GM19455 (cell line): Measurements from ENCODE around the gene NAV2.

ENCODE experiments used
- ATAC-seq: cut with Tn5 transposase; IDR thresholded peaks from one replicate; pipeline ENCODE4 v1.9.1; 2021; ENCODE audit not compliant: unreplicated experiment

NAV2 gene

GRCh38 chr11:20048246-20048645 lies 335.6 kb downstream of the NAV2 start:
- no peak for ATAC-seq

GRCh38 chr11:20048707-20049106 lies 336.1 kb downstream of the NAV2 start:
- ATAC-seq, result no peak

GRCh38 chr11:20049231-20049630 lies 336.6 kb downstream of the NAV2 start:
- ATAC-seq, result no peak

GRCh38 chr11:20050048-20050447 lies 337.4 kb downstream of the NAV2 start:
- no peak for ATAC-seq

- ATAC-seq, result no peak
Observed at GRCh38 chr11:20050551-20051333, 338.1 kb downstream of the NAV2 start.

- ATAC-seq, result no peak
Observed at GRCh38 chr11:20051469-20052399, 339.1 kb downstream of the NAV2 start.

GRCh38 chr11:20053572-20053971 lies 340.9 kb downstream of the NAV2 start:
- ATAC-seq, result no peak

GRCh38 chr11:20054584-20054983 lies 341.9 kb downstream of the NAV2 start:
- no peak for ATAC-seq

GRCh38 chr11:20055312-20055711 lies 342.7 kb downstream of the NAV2 start:
- ATAC-seq, result no peak

- ATAC-seq, result no peak
Observed at GRCh38 chr11:20056109-20056949, 343.7 kb downstream of the NAV2 start.

- no peak for ATAC-seq
Observed at GRCh38 chr11:20056950-20057943, 344.6 kb downstream of the NAV2 start.

GRCh38 chr11:20058749-20059458 lies 346.3 kb downstream of the NAV2 start:
- no peak for ATAC-seq

- ATAC-seq, result no peak
Observed at GRCh38 chr11:20059587-20060021, 347.0 kb downstream of the NAV2 start.

- ATAC-seq, result no peak
Observed at GRCh38 chr11:20060181-20060580, 347.5 kb downstream of the NAV2 start.

- no peak for ATAC-seq
Observed at GRCh38 chr11:20060647-20061205, 348.1 kb downstream of the NAV2 start.

- ATAC-seq, result no peak
Observed at GRCh38 chr11:20061776-20062175, 349.1 kb downstream of the NAV2 start.

- ATAC-seq, result no peak
Observed at GRCh38 chr11:20064961-20065405, 352.3 kb downstream of the NAV2 start.

GRCh38 chr11:20065406-20065805 lies 352.8 kb downstream of the NAV2 start:
- ATAC-seq, result no peak
